OCI-M2 (cell line): Measurements from ENCODE around the gene STEAP1B.
A peak's percentile ranks its signal among the peaks of the same experiment; 100 is the strongest.
"Not testable (repeated sequence)": the region's sequence is repeated elsewhere in the genome, so short reads cannot be mapped to it uniquely, and the experiment has no call there.

ENCODE experiments used
- DNase-seq: peaks from one replicate; lab custom pipeline; 2025; ENCODE audit not compliant: unreplicated experiment; lab: John Stamatoyannopoulos, UW

Gene STEAP1B

DNA sequence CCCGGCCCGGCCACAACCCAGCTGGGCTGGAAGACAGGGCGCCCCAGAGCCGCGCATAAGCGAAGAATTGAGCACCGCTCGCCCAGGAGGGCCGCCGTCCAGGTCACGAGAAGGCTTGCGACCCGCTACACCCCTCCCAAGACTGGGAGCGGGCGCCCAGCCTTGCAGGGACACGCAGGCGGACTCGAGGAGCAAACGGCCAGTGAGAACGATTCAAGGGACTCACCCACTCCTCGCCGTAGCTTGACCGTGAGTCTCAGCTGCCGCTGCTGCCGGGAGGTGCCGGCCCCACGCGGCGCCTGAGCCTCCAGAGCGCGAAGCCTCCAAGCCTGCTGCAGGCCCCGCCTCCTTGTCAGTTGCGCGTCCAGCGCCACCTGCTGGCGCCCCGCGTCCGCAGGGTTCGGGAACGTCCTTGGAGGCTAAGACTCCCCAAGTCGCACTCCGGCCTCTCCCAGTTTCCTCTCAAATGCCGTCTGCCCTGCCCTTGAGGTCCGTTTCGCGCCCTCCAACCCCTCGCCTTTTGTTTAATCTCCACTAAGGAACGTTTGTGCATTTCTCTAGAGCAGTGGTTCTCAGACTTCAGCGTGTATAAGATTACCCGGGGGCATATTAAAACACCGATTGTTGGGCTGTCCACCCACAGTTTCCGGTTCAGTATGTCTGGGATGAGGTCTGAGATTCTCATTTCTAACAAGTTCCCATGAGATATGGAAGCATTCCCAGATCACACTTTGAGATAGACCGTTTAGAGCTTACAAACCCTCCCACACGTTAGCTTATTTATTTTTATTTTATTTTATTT, at the start of gene STEAP1B:
Gene STEAP1B, minus strand, starts transcription at position 301 of the 802 bp plus-strand sequence. CDS start 5,333 bp downstream, outside the sequence.
- DNase-seq: peak; percentile 43

DNA sequence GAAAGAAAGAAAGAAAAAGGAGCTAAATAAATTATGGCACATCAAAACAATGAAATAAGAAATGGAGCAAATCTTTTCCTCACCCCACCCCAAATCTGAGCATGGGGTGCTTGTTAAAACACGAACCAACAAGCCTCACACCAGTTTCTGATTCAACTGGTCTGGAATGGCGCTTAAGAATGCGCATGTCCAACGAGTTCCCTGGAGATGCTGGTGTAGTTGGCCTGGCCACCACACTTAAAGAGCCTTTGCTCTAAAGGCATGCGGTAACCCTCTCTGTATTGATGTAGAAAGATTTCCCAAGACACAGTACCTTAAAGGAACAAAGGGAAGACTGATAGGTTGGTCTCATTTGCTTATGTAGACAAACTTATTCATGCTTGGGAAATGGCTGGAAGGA, 49.1 kb upstream of the STEAP1B start:
- DNase-seq: no peak

DNA sequence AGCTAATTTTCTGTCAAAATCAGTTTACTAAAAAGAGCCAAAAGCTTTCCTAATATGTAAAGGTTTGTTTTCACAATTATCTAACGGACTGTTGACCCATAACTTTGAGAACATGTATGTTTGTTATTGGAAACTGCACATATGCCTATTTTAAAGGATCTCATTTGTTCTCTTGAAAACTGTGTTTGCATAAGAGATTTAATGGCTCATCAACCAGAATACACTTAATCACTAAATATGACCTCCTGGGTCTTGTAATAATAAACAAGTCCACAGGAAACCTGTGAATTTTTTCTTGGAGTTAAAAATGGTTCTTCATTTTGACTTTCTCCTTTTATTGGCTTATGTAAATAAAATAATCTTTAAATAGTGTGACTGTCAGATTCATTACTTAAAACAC, 48.3 kb upstream of the STEAP1B start:
- no peak for DNase-seq

DNA sequence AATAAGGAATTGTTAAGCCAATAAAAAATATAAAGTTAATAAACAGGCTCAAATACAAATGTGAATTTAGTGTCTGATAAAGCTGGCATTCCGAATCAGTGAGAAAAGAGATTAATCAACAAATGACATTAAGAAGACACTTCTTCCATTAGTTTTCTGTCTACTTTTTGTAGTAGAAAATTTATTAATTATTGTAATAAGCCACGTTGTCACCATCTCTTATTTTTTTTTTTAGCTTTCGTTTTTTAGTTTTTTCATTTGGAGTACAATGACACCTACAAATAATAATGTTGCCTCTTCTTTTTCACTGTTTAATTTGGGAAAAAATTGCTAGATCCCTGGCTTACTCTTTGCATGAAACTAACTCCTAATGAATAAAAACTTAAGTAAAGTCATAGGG, 46.8 kb upstream of the STEAP1B start:
- no peak for DNase-seq

DNA sequence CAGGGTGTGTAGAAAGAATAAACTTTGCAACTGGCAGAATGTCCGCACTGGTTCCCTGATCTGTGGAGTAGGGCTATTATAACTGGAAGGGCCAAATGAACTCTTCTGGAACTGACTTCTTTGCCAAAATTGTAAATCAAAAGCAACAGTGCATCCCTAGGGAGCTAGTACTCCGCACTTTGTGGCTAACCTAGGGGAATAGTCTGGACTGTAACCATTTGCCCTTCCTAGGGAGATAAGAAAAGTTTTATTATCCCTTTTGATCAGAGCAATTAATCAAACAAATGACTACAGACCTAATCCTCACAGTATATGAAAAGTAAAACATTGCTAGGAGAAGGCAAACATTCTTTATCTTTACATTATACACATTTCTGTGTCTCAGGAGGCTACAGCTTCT, 45.5 kb upstream of the STEAP1B start:
- no peak for DNase-seq

DNA sequence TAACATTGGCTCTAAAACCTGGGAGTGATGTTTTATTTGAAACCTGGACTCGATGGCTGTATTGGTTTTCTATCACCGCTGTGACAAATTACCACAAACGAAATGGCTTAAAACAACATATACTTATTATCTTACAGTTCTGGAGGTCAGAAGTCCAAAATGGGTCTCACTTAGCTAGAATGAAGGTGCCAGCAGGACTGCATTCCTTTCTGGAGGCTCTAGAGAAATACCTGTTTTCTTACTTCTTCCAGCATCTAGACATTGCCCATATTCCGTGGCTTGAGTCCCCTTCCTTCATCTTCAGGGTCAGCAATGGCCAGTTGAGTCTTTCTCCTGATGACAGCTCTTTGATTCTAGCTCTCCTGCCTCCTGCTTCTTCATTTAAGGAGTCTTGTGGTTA, 44.3 kb upstream of the STEAP1B start:
- no peak for DNase-seq

DNA sequence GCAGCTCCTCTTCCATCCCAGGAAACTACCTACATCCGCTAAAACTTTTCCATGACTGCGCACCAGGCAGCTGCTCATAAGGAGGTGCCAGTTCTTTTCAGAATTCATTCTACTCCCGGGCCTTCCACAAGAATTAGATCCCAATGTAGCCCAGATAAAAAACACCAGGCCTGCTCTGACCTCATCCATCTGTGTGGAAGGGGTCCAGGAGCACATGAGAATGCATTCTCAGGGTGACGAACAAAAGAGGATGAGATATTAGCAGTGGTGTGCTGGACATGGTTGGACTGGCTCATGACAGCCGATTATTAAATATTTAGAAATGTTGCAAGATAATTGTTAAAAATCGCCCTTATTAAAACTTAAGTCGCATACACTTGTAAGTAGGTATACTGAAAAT, 43.2 kb upstream of the STEAP1B start:
- no peak for DNase-seq

DNA sequence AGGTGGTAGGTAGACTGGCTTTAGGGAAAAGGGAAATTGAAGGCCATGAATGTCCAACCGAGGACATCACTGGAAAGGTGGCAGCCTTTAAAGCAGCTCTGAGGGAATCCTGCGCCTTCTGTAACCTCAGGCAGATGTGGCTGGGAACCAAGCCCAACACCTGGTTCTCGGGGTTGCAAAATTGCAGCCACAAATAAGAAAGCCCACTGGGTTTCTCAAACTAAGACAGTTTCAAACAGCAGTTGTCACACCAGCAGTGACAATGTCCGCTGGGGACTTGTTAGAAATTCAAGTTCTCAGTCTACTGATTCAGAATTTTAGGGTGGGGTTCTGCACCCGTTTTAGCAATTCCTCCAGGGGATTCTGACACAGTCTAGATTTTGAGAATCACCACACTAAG, 42.7 kb upstream of the STEAP1B start:
- DNase-seq: no peak

DNA sequence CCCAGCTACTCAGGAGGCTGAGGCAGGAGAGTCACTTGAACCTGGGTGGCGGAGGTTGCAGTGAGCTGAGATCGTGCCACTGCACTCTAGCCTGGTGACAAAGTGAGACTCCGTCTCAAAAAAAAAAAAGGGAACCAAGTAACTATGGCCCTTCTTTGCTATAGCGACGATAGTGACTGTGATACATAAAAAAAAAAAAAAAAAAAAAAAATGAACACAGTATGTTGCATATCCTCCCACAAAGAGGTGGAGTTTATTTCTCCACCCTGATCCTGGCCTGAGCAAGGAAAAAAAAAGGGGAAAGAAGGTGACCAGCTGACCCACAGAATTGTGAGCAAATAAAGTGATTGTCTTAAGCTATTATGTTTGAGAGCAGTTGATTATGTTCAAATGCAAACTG, 42.3 kb upstream of the STEAP1B start:
- no peak for DNase-seq

DNA sequence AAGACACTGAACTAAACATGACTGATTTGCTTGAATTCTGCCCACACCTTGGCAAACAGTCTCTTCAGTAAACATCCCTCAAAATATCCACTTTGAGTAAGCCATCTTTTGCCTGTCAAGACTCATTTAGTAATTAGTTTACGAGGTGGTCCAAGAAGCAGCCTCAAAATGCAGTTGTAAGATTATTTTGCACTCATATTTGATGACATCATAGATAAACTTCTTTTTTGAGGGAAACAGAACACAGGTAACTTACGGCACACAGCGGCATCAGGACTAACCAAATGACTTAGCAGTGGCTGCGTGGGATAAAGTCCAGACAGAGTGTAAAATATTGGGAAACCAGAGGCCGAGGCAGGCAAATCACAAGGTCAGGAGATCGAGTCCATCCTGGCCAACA, 41.8 kb upstream of the STEAP1B start:
- DNase-seq: no peak

DNA sequence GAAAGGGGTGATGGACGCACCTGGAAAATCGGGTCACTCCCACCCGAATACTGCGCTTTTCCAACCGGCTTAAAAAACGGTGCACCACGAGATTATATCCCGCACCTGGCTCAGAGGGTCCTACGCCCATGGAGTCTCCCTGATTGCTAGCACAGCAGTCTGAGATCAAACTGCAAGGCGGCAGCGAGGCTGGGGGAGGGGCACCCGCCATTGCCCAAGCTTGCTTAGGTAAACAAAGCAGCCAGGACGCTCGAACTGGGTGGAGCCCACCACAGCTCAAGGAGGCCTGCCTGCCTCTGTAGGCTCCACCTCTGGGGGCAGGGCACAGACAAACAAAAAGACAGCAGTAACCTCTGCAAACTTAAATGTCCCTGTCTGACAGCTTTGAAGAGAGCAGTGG, 28.5 kb upstream of the STEAP1B start:
- not testable (repeated sequence) for DNase-seq

DNA sequence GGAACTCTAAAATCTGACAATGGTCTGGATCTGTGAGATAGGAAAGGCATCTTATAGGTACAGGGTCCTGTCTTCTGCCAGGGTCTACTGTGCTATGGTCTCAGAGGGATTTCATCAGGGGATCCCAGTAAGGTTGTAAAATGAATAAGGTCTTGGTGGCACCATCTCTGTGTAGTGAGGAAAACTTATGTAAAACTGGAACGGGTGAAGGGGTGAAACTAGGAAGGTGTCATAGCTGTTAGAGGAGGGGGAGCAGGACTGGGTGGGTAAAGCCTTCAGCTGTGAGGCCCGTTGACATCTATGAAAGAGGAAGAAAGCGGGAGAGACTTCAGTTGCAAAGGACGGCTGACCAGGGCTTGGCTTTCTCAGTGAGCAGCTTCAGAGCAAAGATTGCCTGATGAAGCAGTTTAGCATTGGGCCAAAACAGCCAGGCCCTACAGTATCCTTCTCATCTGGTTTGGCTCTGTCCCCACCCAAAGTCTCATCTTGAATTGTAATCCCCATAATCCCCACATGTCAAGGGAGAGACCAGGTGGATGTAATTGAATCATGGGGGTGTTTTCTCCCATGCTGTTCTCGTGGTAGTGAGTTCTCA, 24.5 kb upstream of the STEAP1B start:
- DNase-seq: not testable (repeated sequence)

DNA sequence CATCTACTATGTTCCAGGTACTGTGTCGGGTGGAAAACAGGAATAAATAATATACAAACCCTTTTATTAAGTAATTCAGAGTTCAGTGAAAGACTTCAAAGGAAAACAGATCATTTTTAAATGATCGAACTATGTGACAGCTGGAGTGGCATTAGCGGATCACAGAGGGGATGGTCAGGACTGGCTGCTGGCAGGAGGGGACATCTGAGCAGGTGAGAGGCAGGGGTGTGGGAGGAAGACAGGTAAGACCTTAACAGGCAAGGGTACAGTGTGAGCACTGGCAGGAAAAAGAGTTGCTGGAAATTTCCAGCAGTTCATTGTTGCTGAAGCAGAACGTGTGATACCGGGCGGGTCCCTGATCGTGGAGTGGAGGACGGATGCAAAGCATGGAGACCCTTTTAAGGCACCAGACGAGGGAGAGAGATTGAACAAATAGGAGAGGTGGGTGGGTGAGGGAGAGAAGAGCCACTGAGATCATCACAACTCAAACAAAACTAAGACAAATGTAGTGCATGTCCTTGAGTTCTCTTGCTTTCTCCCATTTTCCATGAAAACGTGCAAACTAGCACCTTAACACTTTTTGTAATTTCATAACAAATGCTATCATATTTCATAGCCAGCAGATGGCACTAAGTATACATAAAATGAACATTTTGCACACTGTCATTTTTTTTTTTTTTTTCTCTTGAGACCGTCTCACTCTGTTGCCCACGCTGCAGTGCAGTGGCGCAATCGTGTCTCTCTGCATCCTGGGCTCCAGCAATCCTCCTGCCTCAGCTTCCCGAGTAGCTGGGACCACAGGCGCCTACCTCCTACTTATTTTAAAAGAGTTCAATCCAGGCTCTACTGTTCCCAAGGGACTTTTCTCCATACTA, 23.7 kb upstream of the STEAP1B start:
- DNase-seq: not testable (repeated sequence)

DNA sequence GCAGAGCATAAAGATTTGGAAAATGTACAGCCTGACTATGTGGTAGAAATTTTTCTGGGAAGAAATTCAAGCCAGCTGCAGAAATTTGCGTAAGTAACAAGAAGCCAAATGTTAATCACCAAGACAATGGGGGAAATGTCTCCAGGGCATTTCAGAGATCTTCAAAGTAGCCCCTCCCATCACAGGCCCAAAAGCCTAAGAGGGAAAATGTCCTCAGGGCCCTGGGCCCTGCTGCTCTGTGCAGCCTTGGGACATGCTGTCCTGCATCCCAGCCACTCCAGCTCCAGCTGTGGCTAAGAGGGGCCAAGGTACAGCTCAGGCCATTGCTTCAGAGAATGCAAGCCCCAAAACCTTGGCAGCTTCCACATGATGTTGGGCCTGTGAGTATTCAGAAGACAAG, 19.6 kb upstream of the STEAP1B start:
- not testable (repeated sequence) for DNase-seq

DNA sequence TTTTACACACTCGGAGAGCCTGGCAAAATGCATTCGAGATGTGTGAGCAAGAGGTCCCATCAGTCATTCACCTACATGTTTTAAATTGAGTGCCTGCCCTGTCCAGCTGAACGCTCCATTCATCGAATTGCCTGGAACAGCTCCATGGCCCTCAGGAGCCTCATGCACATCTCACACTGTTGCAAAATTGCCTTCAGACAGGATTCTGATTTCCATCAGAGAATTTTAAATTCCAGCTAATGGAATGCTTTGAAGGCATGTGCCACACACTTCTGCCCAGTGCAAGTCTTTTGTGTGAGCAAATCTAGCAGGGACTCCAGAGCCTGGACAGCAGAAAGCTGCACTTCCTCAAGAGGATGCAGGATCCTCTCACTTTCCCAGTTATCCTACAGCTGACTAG, 17.0 kb upstream of the STEAP1B start:
- DNase-seq: not testable (repeated sequence)

DNA sequence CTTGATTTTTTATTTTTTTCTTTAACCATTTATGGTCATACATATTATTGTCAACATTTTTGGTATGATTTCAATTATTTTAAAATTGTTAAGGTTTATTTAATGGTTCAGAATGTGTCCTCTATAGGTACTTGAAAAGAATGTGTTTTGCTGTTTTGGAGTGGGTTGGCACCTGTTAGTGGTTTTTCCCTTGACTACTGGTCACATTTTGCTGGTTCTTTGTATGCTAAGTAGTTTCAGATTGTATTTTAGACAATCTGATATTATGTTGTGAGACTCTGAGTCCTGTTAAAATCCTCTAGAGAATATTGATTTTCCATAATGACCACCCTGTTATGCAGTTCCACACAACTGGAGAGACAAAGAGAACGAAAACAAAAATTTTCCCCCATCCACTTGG, 15.0 kb upstream of the STEAP1B start:
- DNase-seq: not testable (repeated sequence)

DNA sequence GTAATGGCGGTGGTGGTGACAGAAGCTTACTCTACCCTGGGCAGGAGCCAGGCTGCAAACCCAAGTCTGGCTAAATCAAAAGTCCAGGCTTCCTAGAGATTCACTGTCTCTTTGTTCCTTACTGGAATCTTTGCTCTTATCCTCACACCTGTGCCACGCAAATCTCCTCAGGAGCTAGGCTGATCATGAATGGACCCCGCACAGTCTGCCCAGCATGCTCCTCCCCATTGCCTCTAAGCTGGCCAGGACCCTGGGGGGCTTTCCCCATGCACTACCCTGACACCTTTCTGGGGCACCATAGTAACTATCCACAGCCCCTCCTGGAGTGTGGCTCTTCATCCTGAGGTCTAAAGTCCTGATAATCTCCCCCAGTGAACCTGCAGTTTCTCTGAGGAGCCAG, 7.3 kb upstream of the STEAP1B start:
- not testable (repeated sequence) for DNase-seq

DNA sequence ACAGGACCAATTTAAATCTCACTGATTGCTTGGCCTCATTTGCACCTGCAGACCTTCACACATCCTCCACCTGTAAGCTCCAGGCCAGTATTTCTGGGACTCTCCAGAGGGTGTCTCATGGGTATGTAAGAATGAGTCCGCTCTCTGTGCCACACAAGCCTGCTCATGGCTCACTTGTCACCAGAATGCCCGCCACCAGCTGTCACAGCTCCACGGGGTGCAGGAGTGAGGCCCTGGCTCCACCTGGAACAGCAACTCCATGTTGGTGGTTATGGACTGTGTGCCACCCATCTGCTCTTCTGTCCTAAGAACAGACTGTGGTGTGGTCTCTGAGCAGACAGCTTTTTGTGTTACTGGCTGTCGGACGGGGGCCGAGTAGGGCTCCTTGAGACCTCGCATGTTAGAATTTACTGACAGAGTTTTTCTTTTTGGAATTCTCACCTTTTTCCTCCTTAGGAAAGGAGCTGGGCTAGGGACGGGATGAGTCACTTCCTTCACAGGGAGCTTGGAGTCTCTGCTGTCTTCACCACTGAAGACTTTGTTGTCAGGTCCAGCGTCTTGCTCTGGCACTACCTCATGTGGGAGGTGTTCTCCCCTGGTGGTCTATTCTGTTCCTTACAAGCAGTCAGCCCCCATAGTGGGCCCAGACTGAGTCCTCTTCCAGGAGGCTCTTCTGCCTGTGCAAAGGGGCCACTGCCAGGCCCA, 6.5 kb upstream of the STEAP1B start:
- DNase-seq: not testable (repeated sequence)

DNA sequence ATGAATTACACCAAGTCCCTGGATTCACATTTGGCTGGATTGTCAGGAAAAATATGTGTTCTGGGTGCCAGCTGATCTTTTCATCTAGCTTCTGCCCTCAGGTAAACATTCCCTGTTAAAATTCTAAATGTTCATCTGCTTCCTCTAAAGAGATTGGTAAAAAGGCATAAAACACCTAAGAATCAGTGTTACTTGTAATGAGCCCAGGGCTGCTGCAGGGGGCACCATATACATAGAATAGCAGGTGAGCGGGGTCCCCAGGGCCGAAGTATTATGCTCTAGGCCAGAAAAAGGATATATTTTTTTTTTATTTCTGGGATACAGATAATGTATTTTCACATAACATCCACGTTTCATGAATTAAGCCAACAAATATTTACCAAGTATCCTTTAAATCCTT, 4.5 kb upstream of the STEAP1B start:
- DNase-seq: not testable (repeated sequence)

DNA sequence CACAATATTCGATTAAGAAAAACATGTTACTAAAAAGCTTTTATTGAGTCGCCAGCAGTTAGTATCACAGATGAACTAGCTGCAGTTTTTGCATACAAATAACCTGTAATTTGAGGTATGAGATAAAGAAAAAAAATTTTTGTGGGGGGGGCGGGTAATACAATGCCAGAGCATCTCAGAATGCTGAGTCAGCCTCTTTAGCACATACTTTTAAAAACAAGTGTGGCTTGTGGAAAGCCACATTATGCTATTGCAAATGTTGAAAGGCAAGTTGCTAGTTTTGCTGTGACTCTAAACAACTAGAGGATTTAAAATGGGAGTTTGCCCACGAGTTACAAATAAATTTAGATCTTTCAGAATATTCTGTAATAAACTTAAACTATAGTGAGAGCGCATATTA, 2.1 kb upstream of the STEAP1B start:
- not testable (repeated sequence) for DNase-seq

DNA sequence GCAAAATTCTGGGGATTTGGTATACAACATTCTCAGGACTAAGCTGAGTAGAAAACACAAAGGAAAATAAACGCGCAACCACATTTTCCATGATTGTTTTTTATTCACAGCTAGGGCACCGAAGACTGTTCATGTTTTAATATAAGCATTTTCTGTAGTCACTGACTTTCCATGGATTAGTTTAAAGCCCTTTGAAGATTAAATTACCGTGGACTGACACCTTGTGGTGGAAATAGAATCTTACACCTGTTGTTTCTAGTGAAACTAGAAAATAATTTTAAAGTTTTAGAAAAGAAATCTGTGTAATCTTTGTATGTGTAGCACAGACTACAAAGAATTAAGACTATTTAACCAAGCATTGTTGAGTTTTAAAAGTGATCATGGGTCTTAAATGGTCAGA, 1.3 kb upstream of the STEAP1B start:
- DNase-seq: not testable (repeated sequence)
